ENCODE measurements around the gene GAS6. TPM values are rescaled to one million over a fixed set of nuclear protein-coding genes. Genes with fewer than 3 reads are reported as not detected.

The GAS6 gene
- total RNA-seq, 1 experiment from 2014 or later: 49.4 TPM

DNA sequence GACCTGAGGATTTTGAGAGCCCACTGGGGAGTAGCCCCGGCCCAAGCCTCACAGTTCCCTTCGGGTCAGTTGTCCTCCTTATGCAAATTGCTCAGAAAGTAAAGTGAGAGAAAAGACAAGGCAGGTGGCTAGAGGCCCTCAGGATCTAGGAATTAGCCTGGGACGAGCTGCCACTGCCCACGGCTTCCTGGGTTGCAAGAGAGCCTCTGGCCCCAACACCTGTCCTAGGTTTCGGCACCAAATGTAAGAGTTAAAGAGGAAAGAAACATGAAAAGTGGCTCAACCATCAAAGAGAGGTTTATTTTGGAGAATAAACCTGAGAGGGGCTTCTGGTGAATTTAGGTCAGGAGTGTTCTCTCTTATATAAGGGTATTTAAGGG is 79.2 kb downstream of the GAS6 start:
- H4K20me1 ChIP-seq (ENCODE audit: insufficient read depth): no peaks in the 10 kb centered on the region
- H3K27me3 ChIP-seq (ENCODE audit: insufficient read depth, low read length): no peaks in the 10 kb centered on the region
- H3K4me2 ChIP-seq (ENCODE audit: low read length): peak overlapping the region; percentile 59
- intact Hi-C loops (cut with micrococcal nuclease): no loop called here
- ChIA-PET RAD21 (ENCODE audit: low non-redundant PET in 1 of 2, low total read pairs in 2 of 2, uncharacterized antibody in 2 of 2, unreplicated experiment in 2 of 2) (no interaction called here), CTCF (no interaction called here), POLR2A (no interaction called here)
- H3K9ac ChIP-seq (ENCODE audit: low read length): no peak overlapping the region
- H2AFZ ChIP-seq (ENCODE audit: low read depth, low read length, poor library complexity, severe bottlenecking): no peak overlapping the region
- TF ChIP-seq, protein P1, sequence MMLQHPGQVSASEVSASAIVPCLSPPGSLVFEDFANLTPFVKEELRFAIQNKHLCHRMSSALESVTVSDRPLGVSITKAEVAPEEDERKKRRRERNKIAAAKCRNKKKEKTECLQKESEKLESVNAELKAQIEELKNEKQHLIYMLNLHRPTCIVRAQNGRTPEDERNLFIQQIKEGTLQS (IDR thresholded peaks at IDR 0.05): no peak
- TF ChIP-seq ZFX (IDR thresholded peaks at IDR 0.05) (no peak), EZH2 (IDR thresholded peaks at IDR 0.05) (no peak), TCF7L2 (IDR thresholded peaks at IDR 0.05; ENCODE audit: borderline replicate concordance, extremely low read depth, insufficient read depth, insufficient read length) (no peak), CBX3 (IDR thresholded peaks at IDR 0.05; ENCODE audit: low read depth) (no peak), EZH2phosphoT487 (IDR thresholded peaks at IDR 0.05; ENCODE audit: borderline replicate concordance) (no peak), YY1 (IDR thresholded peaks at IDR 0.05; ENCODE audit: extremely low read depth, insufficient replicate concordance, low read depth, low read length) (no peak), POLR2AphosphoS5 (IDR thresholded peaks at IDR 0.05; ENCODE audit: low read depth, low read length) (no peak), ZNF274 (IDR thresholded peaks at IDR 0.05; ENCODE audit: low read depth, low read length) (no peak)
- TF ChIP-seq, protein P2, sequence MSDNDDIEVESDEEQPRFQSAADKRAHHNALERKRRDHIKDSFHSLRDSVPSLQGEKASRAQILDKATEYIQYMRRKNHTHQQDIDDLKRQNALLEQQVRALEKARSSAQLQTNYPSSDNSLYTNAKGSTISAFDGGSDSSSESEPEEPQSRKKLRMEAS (IDR thresholded peaks at IDR 0.05): no peak
- TF ChIP-seq, protein P3, sequence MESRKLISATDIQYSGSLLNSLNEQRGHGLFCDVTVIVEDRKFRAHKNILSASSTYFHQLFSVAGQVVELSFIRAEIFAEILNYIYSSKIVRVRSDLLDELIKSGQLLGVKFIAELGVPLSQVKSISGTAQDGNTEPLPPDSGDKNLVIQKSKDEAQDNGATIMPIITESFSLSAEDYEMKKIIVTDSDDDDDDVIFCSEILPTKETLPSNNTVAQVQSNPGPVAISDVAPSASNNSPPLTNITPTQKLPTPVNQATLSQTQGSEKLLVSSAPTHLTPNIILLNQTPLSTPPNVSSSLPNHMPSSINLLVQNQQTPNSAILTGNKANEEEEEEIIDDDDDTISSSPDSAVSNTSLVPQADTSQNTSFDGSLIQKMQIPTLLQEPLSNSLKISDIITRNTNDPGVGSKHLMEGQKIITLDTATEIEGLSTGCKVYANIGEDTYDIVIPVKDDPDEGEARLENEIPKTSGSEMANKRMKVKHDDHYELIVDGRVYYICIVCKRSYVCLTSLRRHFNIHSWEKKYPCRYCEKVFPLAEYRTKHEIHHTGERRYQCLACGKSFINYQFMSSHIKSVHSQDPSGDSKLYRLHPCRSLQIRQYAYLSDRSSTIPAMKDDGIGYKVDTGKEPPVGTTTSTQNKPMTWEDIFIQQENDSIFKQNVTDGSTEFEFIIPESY (IDR thresholded peaks at IDR 0.05; ENCODE audit: extremely low read depth, insufficient replicate concordance, low read length): no peak
- H3K4me1 ChIP-seq (ENCODE audit: control insufficient read depth in 1 of 2, insufficient read depth in 2 of 2, low read length in 2 of 2): peaks cover 12 to 16% of the 10 kb centered on the region in 2 experiments
- H3K4me3 ChIP-seq (replicated peaks in 1 of 2; ENCODE audit: low read depth in 1 of 2, low read length in 2 of 2): no peak overlapping the region
- H3K79me2 ChIP-seq (ENCODE audit: insufficient read depth, low read length): no peaks in the 10 kb centered on the region
- H3K9me3 ChIP-seq (ENCODE audit: control insufficient read depth in 1 of 2, insufficient read depth in 1 of 2, low read depth in 1 of 2, low read length in 2 of 2): no peaks in the 10 kb centered on the region
- H3K9me2 ChIP-seq (ENCODE audit: insufficient read depth): no peaks in the 10 kb centered on the region
- no peak overlapping the region for H3K27ac ChIP-seq (ENCODE audit: low read depth, low read length)
- BruUV-seq (replicated peaks): no TSS peak
- peak; percentile 55 for ATAC-seq
- DNase-seq (ENCODE audit: low read depth, low spot score): no peak
- H3K36me3 ChIP-seq (ENCODE audit: control insufficient read depth in 1 of 2, insufficient read depth in 2 of 2, low read length in 2 of 2): no peaks in the 10 kb centered on the region

All from HCT116 (cell line).